Neuronal stem cell (in vitro differentiated cells): ENCODE measurements around the gene TPST2.

ENCODE experiments used
- DNase-seq: peaks from one replicate; pipeline ENCODE4 v3.0.0-alpha.2; 2013; ENCODE audit warnings: low spot score
- H2AFZ ChIP-seq: one replicate; pipeline ENCODE4 v1.6.1; 2013; ENCODE audit warnings: mild to moderate bottlenecking, low read length, inconsistent platforms
- H2AK5ac ChIP-seq: 2 replicates; pipeline ENCODE4 v1.6.1; 2013; ENCODE audit warnings: low read depth, mild to moderate bottlenecking, inconsistent platforms, low read length, moderate library complexity, mixed read lengths
- H2BK120ac ChIP-seq: 2 replicates; pipeline ENCODE4 v1.6.1; 2013; ENCODE audit warnings: low read depth, mild to moderate bottlenecking, inconsistent platforms, low read length, moderate library complexity, mixed read lengths
- H2BK12ac ChIP-seq: one replicate; pipeline ENCODE4 v1.6.1; 2013; ENCODE audit warnings: low read length, inconsistent platforms
- H2BK15ac ChIP-seq: 2 replicates; pipeline ENCODE4 v1.6.1; 2013; ENCODE audit warnings: mild to moderate bottlenecking, low read length, inconsistent platforms, mixed read lengths
- H2BK5ac ChIP-seq: one replicate; pipeline ENCODE4 v1.6.1; 2013; ENCODE audit warnings: inconsistent platforms, mild to moderate bottlenecking, low read length, moderate library complexity
- H3K14ac ChIP-seq: one replicate; pipeline ENCODE4 v1.6.1; 2013; ENCODE audit warnings: low read length, inconsistent platforms
- H3K18ac ChIP-seq: 2 replicates; pipeline ENCODE4 v1.6.1; 2013; ENCODE audit warnings: low read length, inconsistent platforms
- H3K23ac ChIP-seq: 2 replicates; pipeline ENCODE4 v1.6.1; 2013; ENCODE audit warnings: low read depth, mild to moderate bottlenecking, mixed read lengths, low read length, inconsistent platforms; ENCODE audit not compliant: poor library complexity
- H3K27ac ChIP-seq: replicated peaks from 3 replicates; pipeline ENCODE4 v1.5.1; 2013; ENCODE audit warnings: low read length, inconsistent platforms
- H3K27me3 ChIP-seq, 3 experiments: 2 replicates each; pipeline ENCODE4 v1.6.1; 2013; ENCODE audit warnings: low read length in 3 of 3, mild to moderate bottlenecking in 2 of 3, inconsistent platforms in 1 of 3, low read depth in 1 of 3, mixed read lengths in 1 of 3, moderate library complexity in 1 of 3; ENCODE audit not compliant: control insufficient read depth in 3 of 3, insufficient read depth in 3 of 3
- H3K36me3 ChIP-seq, 2 donors: replicated peaks in 1 of 2; 2 replicates each; pipeline ENCODE4 v1.6.1; 2013; ENCODE audit warnings: low read length in 2 of 2; ENCODE audit not compliant: control insufficient read depth in 2 of 2, insufficient read depth in 2 of 2
- H3K4ac ChIP-seq: 2 replicates; pipeline ENCODE4 v1.6.1; 2013; ENCODE audit warnings: inconsistent platforms, mild to moderate bottlenecking, low read length, moderate library complexity
- H3K4me1 ChIP-seq, 2 donors: 1 replicate in 1 of 2; 2 replicates in 1 of 2; pipeline ENCODE4 v1.6.1; 2013; ENCODE audit warnings: low read length in 2 of 2, low read depth in 1 of 2; ENCODE audit not compliant: control insufficient read depth in 2 of 2, insufficient read depth in 1 of 2
- H3K4me2 ChIP-seq: one replicate; pipeline ENCODE4 v1.6.1; 2013; ENCODE audit warnings: mild to moderate bottlenecking, low read length, inconsistent platforms; ENCODE audit not compliant: insufficient read depth, poor library complexity, severe bottlenecking
- H3K4me3 ChIP-seq, 2 donors: 2 replicates each; pipeline ENCODE4 v1.5.1; 2013; ENCODE audit warnings: low read length in 2 of 2, mild to moderate bottlenecking in 2 of 2, inconsistent platforms in 1 of 2, moderate library complexity in 1 of 2
- H3K79me1 ChIP-seq: one replicate; pipeline ENCODE4 v1.6.1; 2013; ENCODE audit warnings: low read depth, mild to moderate bottlenecking, inconsistent platforms, low read length, moderate library complexity
- H3K9ac ChIP-seq: one replicate; pipeline ENCODE4 v1.6.1; 2013; ENCODE audit warnings: mild to moderate bottlenecking, low read depth, low read length, inconsistent platforms; ENCODE audit not compliant: poor library complexity
- H3K9me3 ChIP-seq, 2 donors: replicated peaks in 1 of 2; 2 replicates each; pipeline versions ENCODE3 to v1.6.1; 2013; ENCODE audit warnings: low read length in 2 of 2, mild to moderate bottlenecking in 2 of 2, inconsistent platforms in 1 of 2, low read depth in 1 of 2, mixed read lengths in 1 of 2, moderate library complexity in 1 of 2; ENCODE audit not compliant: control insufficient read depth in 2 of 2, insufficient read depth in 1 of 2
- H4K8ac ChIP-seq: one replicate; pipeline ENCODE4 v1.6.1; 2013; ENCODE audit warnings: low read depth, mild to moderate bottlenecking, inconsistent platforms, low read length, moderate library complexity
- H4K91ac ChIP-seq: one replicate; pipeline ENCODE4 v1.6.1; 2013; ENCODE audit warnings: low read length, low read depth, mild to moderate bottlenecking, inconsistent platforms; ENCODE audit not compliant: poor library complexity
- WGBS, 2 donors: extraction: QIAGEN DNeasy Blood & Tissue Kit; methylation state at CpG; one replicate each; pipeline ENCODE4 v1.1.7; 2013; ENCODE audit warnings: missing lambda C conversion rate in 2 of 2, mixed read lengths in 1 of 2; ENCODE audit not compliant: insufficient read length in 2 of 2, insufficient replicate concordance in 1 of 2; ENCODE audit errors: extremely low coverage in 2 of 2; 5-methylcytosine and 5-hydroxymethylcytosine counted together

Gene TPST2

DNA sequence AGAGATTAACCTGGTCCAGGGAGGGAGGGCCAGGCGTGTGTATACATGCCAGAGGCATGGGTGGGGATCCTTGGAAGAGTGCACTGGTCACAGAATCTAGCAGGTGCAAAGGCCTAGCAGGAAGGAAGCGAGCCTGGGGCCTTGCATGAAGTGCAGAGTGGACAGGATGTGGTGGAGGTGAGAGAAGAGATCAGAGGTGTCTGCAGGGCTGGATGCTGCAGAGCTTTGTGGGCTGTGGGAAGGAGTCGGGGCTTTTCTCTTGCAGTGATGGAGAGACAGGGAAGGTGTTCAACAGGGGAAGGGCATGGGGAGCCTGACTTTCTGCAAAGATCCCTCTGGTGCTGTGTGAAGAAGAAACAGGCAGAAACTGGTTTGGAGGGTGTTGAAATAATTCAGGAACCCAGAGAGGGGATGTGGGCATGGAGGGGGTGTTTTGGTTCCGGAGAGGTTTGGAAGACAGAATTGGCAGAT, 2.5 kb upstream of the TPST2 start:
- Histone ChIP-seq H3K9me3 (peaks cover 2 to 6% of the 10 kb centered on the region in 2 donors), H2AFZ (peak overlapping the region; percentile 39), H2BK15ac (peak overlapping the region; percentile 40), H3K4me1 (peaks cover 0 to 6% of the 10 kb centered on the region in 2 donors), H3K4me2 (no peak overlapping the region), H2BK5ac (no peak overlapping the region), H3K27me3 (no peaks in the 10 kb centered on the region), H4K91ac (no peak overlapping the region), H2BK12ac (no peak overlapping the region), H3K9ac (no peak overlapping the region), H2AK5ac (no peak overlapping the region), H3K36me3 (peaks cover 0 to 13% of the 10 kb centered on the region in 2 donors), H3K18ac (no peak overlapping the region), H3K23ac (no peak overlapping the region), H3K14ac (peak overlapping the region; percentile 31), H3K27ac (no peak overlapping the region), H3K4me3 (no peak overlapping the region), H3K79me1 (peaks cover 8% of the 10 kb centered on the region), H4K8ac (no peak overlapping the region), H2BK120ac (no peak overlapping the region), H3K4ac (no peak overlapping the region)
- WGBS, 2 donors, result no CpG with 5 or more reads among the region's 4 CpGs
- DNase-seq, result no peak

- H3K27ac ChIP-seq, result no peak overlapping the region
- DNase-seq, result peak; percentile 17
- no CpG with 5 or more reads among the region's 44 CpGs for WGBS, 2 donors
Measured at GRCh38 chr22:26589367-26589844, 526 bp downstream of the TPST2 start.

GRCh38 chr22:26588729-26589366, 1.1 kb downstream of the TPST2 start:
- peak overlapping the region; percentile 92 for H3K4me2 ChIP-seq
- no peak for DNase-seq
- no peak overlapping the region for H4K8ac ChIP-seq
- peaks cover 2 to 6% of the 10 kb centered on the region in 2 donors for H3K9me3 ChIP-seq
- no peak overlapping the region for H4K91ac ChIP-seq
- peak overlapping the region; percentile 89 for H3K18ac ChIP-seq
- H3K27ac ChIP-seq, result no peak overlapping the region
- H2AK5ac ChIP-seq, result peak overlapping the region; percentile 65
- peaks cover 0 to 29% of the 10 kb centered on the region in 2 donors for H3K36me3 ChIP-seq
- H3K4me3 ChIP-seq, result peak overlapping the region; percentile 60 to 87
- peak overlapping the region; percentile 82 for H3K9ac ChIP-seq
- H2BK15ac ChIP-seq, result peak overlapping the region; percentile 77
- H3K23ac ChIP-seq, result peak overlapping the region; percentile 12
- H3K14ac ChIP-seq, result peak overlapping the region; percentile 91
- H3K4ac ChIP-seq, result peak overlapping the region; percentile 42
- H3K4me1 ChIP-seq, result peaks cover 3 to 6% of the 10 kb centered on the region in 2 donors
- no CpG with 5 or more reads among the region's 14 CpGs for WGBS, 2 donors
- H2AFZ ChIP-seq, result peak overlapping the region; percentile 78
- H3K27me3 ChIP-seq, result no peaks in the 10 kb centered on the region
- peak overlapping the region; percentile 85 for H2BK5ac ChIP-seq
- H2BK120ac ChIP-seq, result peak overlapping the region; percentile 19
- no peak overlapping the region for H2BK12ac ChIP-seq
- H3K79me1 ChIP-seq, result peaks cover 8% of the 10 kb centered on the region

More at GRCh38 chr22:26589367-26589844, 526 bp downstream of the TPST2 start:
- H3K4ac ChIP-seq, result peak overlapping the region; percentile 12
- peak overlapping the region; percentile 89 for H3K18ac ChIP-seq
- peak overlapping the region; percentile 43 for H2BK15ac ChIP-seq
- H4K91ac ChIP-seq, result no peak overlapping the region
- H3K4me3 ChIP-seq, result peak overlapping the region; percentile 60 to 87
- peaks cover 2 to 6% of the 10 kb centered on the region in 2 donors for H3K9me3 ChIP-seq
- peak overlapping the region; percentile 90 for H3K23ac ChIP-seq
- no peaks in the 10 kb centered on the region for H3K27me3 ChIP-seq
- H2BK120ac ChIP-seq, result peak overlapping the region; percentile 19
- H3K9ac ChIP-seq, result peak overlapping the region; percentile 82
- H2BK5ac ChIP-seq, result peak overlapping the region; percentile 85
- peaks cover 0 to 23% of the 10 kb centered on the region in 2 donors for H3K36me3 ChIP-seq
- peak overlapping the region; percentile 91 for H3K14ac ChIP-seq
- H2AFZ ChIP-seq, result peak overlapping the region; percentile 78
- peaks cover 3 to 6% of the 10 kb centered on the region in 2 donors for H3K4me1 ChIP-seq
- no peak overlapping the region for H2BK12ac ChIP-seq
- peak overlapping the region; percentile 6 for H2AK5ac ChIP-seq
- H3K4me2 ChIP-seq, result peak overlapping the region; percentile 92
- H3K79me1 ChIP-seq, result peaks cover 8% of the 10 kb centered on the region
- H4K8ac ChIP-seq, result no peak overlapping the region

GRCh38 chr22:26587991-26588613, 1.8 kb downstream of the TPST2 start:
- Histone ChIP-seq H3K79me1 (peaks cover 8% of the 10 kb centered on the region), H3K27me3 (no peaks in the 10 kb centered on the region), H3K14ac (no peak overlapping the region), H3K36me3 (peaks cover 0 to 31% of the 10 kb centered on the region in 2 donors), H2AK5ac (no peak overlapping the region), H3K4ac (no peak overlapping the region), H4K91ac (no peak overlapping the region), H2BK5ac (no peak overlapping the region), H3K4me1 (peaks cover 3 to 6% of the 10 kb centered on the region in 2 donors), H2BK120ac (no peak overlapping the region), H3K4me3 (no peak overlapping the region), H3K9ac (no peak overlapping the region), H3K4me2 (no peak overlapping the region), H2AFZ (no peak overlapping the region), H3K18ac (no peak overlapping the region), H4K8ac (no peak overlapping the region), H2BK15ac (no peak overlapping the region), H3K27ac (no peak overlapping the region), H3K9me3 (peaks cover 2 to 6% of the 10 kb centered on the region in 2 donors), H3K23ac (no peak overlapping the region), H2BK12ac (no peak overlapping the region)
- DNase-seq, result no peak
- WGBS, 2 donors, result no CpG with 5 or more reads among the region's 4 CpGs
